OCI-LY7 (cell line): ENCODE measurements around the gene SLC39A3. TPM values are rescaled to one million over a fixed set of nuclear protein-coding genes. Genes with fewer than 3 reads are reported as not detected.
"Not testable (repeated sequence)": the region's sequence is repeated elsewhere in the genome, so short reads cannot be mapped to it uniquely, and the experiment has no call there.

Experiments
- BruUV-seq: library from RNA; stranded (reverse); fragments of 400-500 nt; replicated peaks from 2 replicates; lab custom pipeline; 2021; lab: Mats Ljungman, UMichigan
- CTCF ChIA-PET: fragments of 300-600 bp; sonication (Branson Sonifier 250); formaldehyde crosslinking; loops from one replicate; lab custom pipeline; 2022; ENCODE audit warnings: antibody characterized with exemption; ENCODE audit not compliant: unreplicated experiment; lab: Charles Lee
- POLR2A ChIA-PET: fragments of 300-600 bp; sonication (Branson Sonifier 250); formaldehyde crosslinking; loops from one replicate; lab custom pipeline; 2022; ENCODE audit warnings: antibody characterized with exemption; lab: Charles Lee
- DNase-seq: peaks from one replicate; pipeline ENCODE4 v3.0.0-alpha.2; 2015; ENCODE audit warnings: low spot score
- H2AFZ ChIP-seq: fragments of 200-600 bp; sonication (generic), shearing (Covaris generic); 2 replicates; pipeline ENCODE4 v1.6.1; 2014; ENCODE audit warnings: mild to moderate bottlenecking, antibody characterized with exemption, low read length, moderate library complexity
- H3K27ac ChIP-seq: fragments of 200-600 bp; sonication (generic); 2 replicates; pipeline ENCODE4 v1.5.1; 2014; ENCODE audit warnings: mixed run types, low read depth, mild to moderate bottlenecking, moderate library complexity, low read length, inconsistent platforms; ENCODE audit not compliant: poor library complexity, severe bottlenecking
- H3K36me3 ChIP-seq: fragments of 200-600 bp; sonication (generic); 2 replicates; pipeline ENCODE4 v1.6.1; 2014; ENCODE audit warnings: mild to moderate bottlenecking, antibody characterized with exemption, low read length, moderate library complexity, mixed read lengths; ENCODE audit not compliant: insufficient read depth
- H3K4me1 ChIP-seq: fragments of 200-600 bp; sonication (generic); 2 replicates; pipeline ENCODE4 v1.5.1; 2014; ENCODE audit warnings: mild to moderate bottlenecking, low read length; ENCODE audit not compliant: insufficient read depth, poor library complexity, severe bottlenecking
- H3K4me2 ChIP-seq: fragments of 200-600 bp; sonication (generic); 2 replicates; pipeline ENCODE4 v1.6.1; 2014; ENCODE audit warnings: mild to moderate bottlenecking, low read length
- H3K4me3 ChIP-seq: fragments of 200-600 bp; sonication (generic); 2 replicates; pipeline ENCODE4 v1.5.1; 2014; ENCODE audit warnings: mild to moderate bottlenecking, low read depth, low read length; ENCODE audit not compliant: poor library complexity, severe bottlenecking
- H3K79me2 ChIP-seq: fragments of 200-600 bp; sonication (generic); 2 replicates; pipeline ENCODE4 v1.6.1; 2016; ENCODE audit warnings: low read depth, mild to moderate bottlenecking, low read length, moderate library complexity, mixed read lengths; ENCODE audit not compliant: insufficient read depth
- H3K9me2 ChIP-seq: fragments of 200-600 bp; sonication (generic); 2 replicates; pipeline ENCODE4 v1.6.1; 2016; ENCODE audit warnings: mild to moderate bottlenecking, low read length, mixed read lengths; ENCODE audit not compliant: insufficient read depth
- H3K9me3 ChIP-seq: fragments of 200-600 bp; sonication (generic); 2 replicates; pipeline ENCODE4 v1.6.1; 2014; ENCODE audit warnings: mild to moderate bottlenecking, mixed run types, low read length, mixed read lengths
- H4K20me1 ChIP-seq: fragments of 200-600 bp; sonication (generic); 2 replicates; pipeline ENCODE4 v1.6.1; 2014; ENCODE audit warnings: mild to moderate bottlenecking, antibody characterized with exemption, low read length, moderate library complexity, mixed read lengths; ENCODE audit not compliant: insufficient read depth
- EZH2phosphoT487 ChIP-seq: fragments of 200-600 bp; sonication (generic); IDR thresholded peaks from 2 replicates; pipeline ENCODE4 v1.6.1; 2018; ENCODE audit warnings: low read depth, borderline replicate concordance, mild to moderate bottlenecking, mixed run types, antibody characterized with exemption, low read length, moderate library complexity, mixed read lengths
- intact Hi-C: fragments of 100-400 bp; cut with micrococcal nuclease; formaldehyde crosslinking; loops from one replicate; pipeline ENCODE4 v1.10.0; 2022; ENCODE audit not compliant: unreplicated experiment
- total RNA-seq, 2 experiments: library from RNA; depleted of rRNA in 1 of 2; stranded (reverse); fragments of >200 nt in 1 of 2; shearing (Covaris generic) in 1 of 2; gene quantifications; 2 replicates each; pipeline ENCODE4 v1.2.3, GENCODE V29; 2014 to 2022
- TF ChIP-seq, protein P1 (sequence below): fragments of 200-600 bp; sonication (generic); conservative IDR thresholded peaks from 2 replicates; pipeline ENCODE4 v1.5.1; 2014; ENCODE audit warnings: mild to moderate bottlenecking, antibody characterized with exemption, low read length, moderate library complexity, mixed read lengths

SLC39A3 gene
- total RNA-seq, 2 experiments from 2014 or later = 45.6 to 46.8 TPM

DNA sequence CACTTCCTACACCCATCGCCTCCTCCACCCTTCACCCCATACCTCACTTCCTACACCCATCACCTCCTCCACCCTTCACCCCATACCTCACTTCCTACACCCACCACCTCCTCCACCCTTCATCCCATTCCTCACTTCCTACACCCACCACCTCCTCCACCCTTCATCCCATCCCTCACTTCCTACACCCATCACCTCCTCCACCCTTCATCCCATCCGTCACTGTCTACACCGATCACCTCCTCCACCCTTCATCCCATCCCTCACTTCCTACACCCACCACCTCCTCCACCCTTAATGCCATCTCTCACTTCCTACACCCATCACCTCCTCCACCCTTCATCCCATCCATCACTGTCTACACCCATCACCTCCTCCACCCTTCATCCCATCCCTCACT is 26.6 kb downstream of the SLC39A3 start:
- H3K27ac ChIP-seq, CTCF ChIA-PET: not testable (repeated sequence)

DNA sequence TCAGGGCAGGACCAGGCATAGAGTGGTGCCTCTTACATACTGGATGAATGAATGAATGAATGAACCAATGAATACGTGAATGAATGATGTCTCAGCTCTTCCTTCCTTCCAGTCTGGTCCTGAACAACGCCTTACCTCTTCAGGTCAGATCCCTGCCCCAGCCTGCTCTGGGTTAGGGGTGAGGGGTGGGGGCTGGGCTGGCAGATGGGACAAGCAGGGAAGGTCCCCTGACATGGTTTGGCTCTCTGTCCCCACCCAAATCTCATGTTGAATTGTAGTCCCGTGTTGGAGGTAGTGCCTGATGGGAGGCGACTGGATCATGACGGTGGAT is 28.0 kb downstream of the SLC39A3 start:
- Histone ChIP-seq H3K4me1 (peaks cover 26% of the 10 kb centered on the region), H3K27ac (no peak overlapping the region), H3K4me2 (no peak overlapping the region), H2AFZ (no peak overlapping the region), H3K79me2 (no peaks in the 10 kb centered on the region), H3K9me2 (no peaks in the 10 kb centered on the region), H3K9me3 (0 out of 2 replicates have a peak, but pooled peaks cover 7% of the 10 kb centered on the region), H4K20me1 (no peaks in the 10 kb centered on the region), H3K36me3 (no peaks in the 10 kb centered on the region), H3K4me3 (no peak overlapping the region)
- ChIA-PET CTCF (interaction anchor here (0.6 kb wide), 1 partner anchor 171 kb away, joined by 10 read pairs; no protein-coding TSS in a partner anchor), POLR2A (no interaction called here)
- no TSS peak for BruUV-seq
- no peak for DNase-seq
- intact Hi-C loops = no loop called here
- no peak for TF ChIP-seq EZH2phosphoT487
- TF ChIP-seq, protein P1, sequence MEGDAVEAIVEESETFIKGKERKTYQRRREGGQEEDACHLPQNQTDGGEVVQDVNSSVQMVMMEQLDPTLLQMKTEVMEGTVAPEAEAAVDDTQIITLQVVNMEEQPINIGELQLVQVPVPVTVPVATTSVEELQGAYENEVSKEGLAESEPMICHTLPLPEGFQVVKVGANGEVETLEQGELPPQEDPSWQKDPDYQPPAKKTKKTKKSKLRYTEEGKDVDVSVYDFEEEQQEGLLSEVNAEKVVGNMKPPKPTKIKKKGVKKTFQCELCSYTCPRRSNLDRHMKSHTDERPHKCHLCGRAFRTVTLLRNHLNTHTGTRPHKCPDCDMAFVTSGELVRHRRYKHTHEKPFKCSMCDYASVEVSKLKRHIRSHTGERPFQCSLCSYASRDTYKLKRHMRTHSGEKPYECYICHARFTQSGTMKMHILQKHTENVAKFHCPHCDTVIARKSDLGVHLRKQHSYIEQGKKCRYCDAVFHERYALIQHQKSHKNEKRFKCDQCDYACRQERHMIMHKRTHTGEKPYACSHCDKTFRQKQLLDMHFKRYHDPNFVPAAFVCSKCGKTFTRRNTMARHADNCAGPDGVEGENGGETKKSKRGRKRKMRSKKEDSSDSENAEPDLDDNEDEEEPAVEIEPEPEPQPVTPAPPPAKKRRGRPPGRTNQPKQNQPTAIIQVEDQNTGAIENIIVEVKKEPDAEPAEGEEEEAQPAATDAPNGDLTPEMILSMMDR = no peak

More for the DNA sequence above, 26.6 kb downstream of the SLC39A3 start:
- H3K4me2 ChIP-seq, H3K4me3 ChIP-seq, H3K79me2 ChIP-seq, H4K20me1 ChIP-seq, intact Hi-C loops, H3K9me2 ChIP-seq, POLR2A ChIA-PET, H2AFZ ChIP-seq, DNase-seq, H3K36me3 ChIP-seq, H3K9me3 ChIP-seq, BruUV-seq: not testable (repeated sequence)
- peaks cover 26% of the 10 kb centered on the region for H3K4me1 ChIP-seq

DNA sequence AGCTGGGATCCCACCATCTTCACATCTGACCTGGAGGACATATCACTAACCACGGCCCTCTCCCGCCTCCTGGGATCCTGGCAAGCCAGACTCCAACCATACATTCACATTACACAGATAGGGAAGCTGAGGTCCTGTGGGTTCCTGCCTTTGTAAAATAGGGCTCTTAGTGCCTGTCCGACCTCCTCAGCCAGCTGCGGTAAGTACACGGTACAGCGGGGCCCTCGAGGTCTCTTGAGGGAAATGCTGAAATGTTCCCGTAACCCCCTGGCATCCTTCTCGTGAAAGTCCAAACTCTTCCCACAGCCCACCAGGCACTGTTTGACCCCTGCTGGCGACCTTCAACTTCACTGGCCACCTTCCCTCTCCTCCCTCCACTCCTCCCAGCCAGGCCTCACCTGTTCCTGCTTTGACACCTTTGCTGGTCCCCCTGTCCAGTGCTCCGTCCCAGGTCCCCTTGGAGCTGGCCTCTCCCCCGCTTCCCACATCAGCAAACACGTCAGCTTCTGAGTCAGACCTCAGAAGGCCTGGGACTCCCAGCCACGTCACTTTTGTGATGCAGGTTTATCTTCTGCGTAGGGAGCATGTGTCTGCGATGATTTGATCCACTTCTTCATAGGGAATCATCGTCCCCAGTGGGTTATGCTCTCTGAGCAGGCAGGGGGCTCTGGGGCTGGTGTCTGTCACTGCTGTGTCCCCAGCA is 28.5 kb downstream of the SLC39A3 start:
- Histone ChIP-seq H2AFZ (peak overlapping the region; percentile 52; the same call in 1 of the 2 replicates), H3K4me2 (peak overlapping the region; percentile 62)

More for the DNA sequence above, 28.5 kb downstream of the SLC39A3 start:
- Histone ChIP-seq H3K27ac (peak overlapping the region; percentile 61), H3K36me3 (no peaks in the 10 kb centered on the region), H3K9me2 (no peaks in the 10 kb centered on the region), H3K4me3 (peak overlapping the region; percentile 34), H3K9me3 (0 out of 2 replicates have a peak, but pooled peaks cover 7% of the 10 kb centered on the region), H3K79me2 (no peaks in the 10 kb centered on the region), H3K4me1 (peaks cover 26% of the 10 kb centered on the region), H4K20me1 (no peaks in the 10 kb centered on the region)
- POLR2A ChIA-PET = interaction anchor here (0.6 kb wide), 2 partner anchors 254 to 355 kb away, joined by 3 read pairs; partner anchors contain the start of gene LMNB2
- intact Hi-C loops = no loop called here
- TF ChIP-seq, protein P1 = no peak
- no peak for TF ChIP-seq EZH2phosphoT487
- no TSS peak for BruUV-seq
- DNase-seq = peak; percentile 48
- CTCF ChIA-PET = interaction anchor here (0.7 kb wide), 1 partner anchor 16 kb away, joined by 4 read pairs; no protein-coding TSS in a partner anchor
